GM12801 (cell line): ENCODE data around the gene SLC9A3.

ENCODE experiments used
- CTCF ChIP-seq: IDR thresholded peaks from one replicate; pipeline ENCODE4 v1.5.1; 2011; ENCODE audit warnings: control low read depth; ENCODE audit not compliant: insufficient read length; ENCODE audit errors: extremely low read depth

SLC9A3 gene

GRCh38 chr5:524973-525761 lies 918 bp upstream of the SLC9A3 start:
- TF ChIP-seq CTCF: no peak

GRCh38 chr5:523441-524222 lies 617 bp downstream of the SLC9A3 start:
- no peak for TF ChIP-seq CTCF

GRCh38 chr5:522899-523440 lies 1.3 kb downstream of the SLC9A3 start:
- TF ChIP-seq CTCF: no peak

GRCh38 chr5:522116-522515 lies 2.1 kb downstream of the SLC9A3 start:
- no peak for TF ChIP-seq CTCF

- no peak for TF ChIP-seq CTCF
Measured at GRCh38 chr5:521680-522079, 2.6 kb downstream of the SLC9A3 start.

GRCh38 chr5:520850-521226 lies 3.4 kb downstream of the SLC9A3 start:
- TF ChIP-seq CTCF: no peak

GRCh38 chr5:520196-520849 lies 3.9 kb downstream of the SLC9A3 start:
- TF ChIP-seq CTCF: no peak
